ENCODE data around the gene KCNG1.

DNA sequence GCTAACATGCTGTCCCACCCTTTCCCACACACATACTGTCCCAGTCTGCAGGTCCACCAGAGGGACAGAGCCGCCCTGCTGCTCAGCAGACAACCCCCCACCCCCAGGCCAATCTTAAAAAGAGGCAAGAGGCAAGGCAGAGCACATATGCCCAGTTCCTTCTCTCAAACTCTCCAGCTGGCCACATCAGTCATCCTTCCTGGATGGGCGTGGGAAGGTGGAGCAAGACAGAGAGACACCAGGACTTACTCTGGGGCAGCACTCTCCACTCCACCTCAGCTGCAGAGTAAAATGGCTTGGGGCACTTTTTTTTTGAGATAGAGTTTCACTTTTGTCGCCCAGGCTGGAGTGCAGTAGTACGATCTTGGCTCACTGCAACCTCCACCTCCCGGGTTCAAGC lies 53.5 kb downstream of the KCNG1 start:
- TF ChIP-seq GATA2 (IDR thresholded peaks at IDR 0.05; ENCODE audit: low read depth, low read length) (no peak), GATA3 (IDR thresholded peaks at IDR 0.05; ENCODE audit: low read depth, low read length) (no peak)
